Spleen (tissue), 11 donors: ENCODE results near the gene CRYBG1. TPM values are rescaled to one million over a fixed set of nuclear protein-coding genes. Genes with fewer than 3 reads are reported as not detected.

Experiments
- DNase-seq: peaks from one replicate; pipeline ENCODE4 v3.0.0-alpha.2; 2020
- H3K27ac ChIP-seq, 8 donors: fragments of 200-600 bp; sonication (generic) in 7 of 8; 1 replicate in 4 of 8; 2 replicates in 4 of 8; pipeline versions ENCODE4 v1.5.0 to v1.8.0; 2016 to 2021; ENCODE audit warnings: inconsistent platforms in 4 of 8, mild to moderate bottlenecking in 4 of 8, moderate library complexity in 1 of 8
- H3K27me3 ChIP-seq, 7 donors: fragments of 200-600 bp; sonication (generic) in 6 of 7; replicated peaks in 1 of 7; 1 replicate in 4 of 7; 2 replicates in 3 of 7; pipeline versions ENCODE4 v1.5.0 to v1.8.0; 2016 to 2021; ENCODE audit warnings: inconsistent platforms in 3 of 7, mild to moderate bottlenecking in 1 of 7
- H3K36me3 ChIP-seq, 6 donors: fragments of 200-600 bp; sonication (generic) in 5 of 6; 1 replicate in 4 of 6; 2 replicates in 2 of 6; pipeline versions ENCODE4 v1.5.0 to v1.8.0; 2016 to 2021; ENCODE audit warnings: inconsistent platforms in 2 of 6
- H3K4me1 ChIP-seq, 6 donors: fragments of 200-600 bp; sonication (generic) in 5 of 6; 1 replicate in 3 of 6; 2 replicates in 3 of 6; pipeline versions ENCODE4 v1.5.0 to v1.8.0; 2016 to 2021; ENCODE audit warnings: inconsistent platforms in 3 of 6
- H3K4me3 ChIP-seq, 8 donors: fragments of 200-600 bp; sonication (generic) in 7 of 8; 1 replicate in 4 of 8; 2 replicates in 4 of 8; pipeline versions ENCODE4 v1.5.0 to v1.8.0; 2016 to 2021; ENCODE audit warnings: inconsistent platforms in 4 of 8, mild to moderate bottlenecking in 4 of 8, moderate library complexity in 2 of 8
- H3K9me3 ChIP-seq, 8 donors: fragments of 200-600 bp; sonication (generic) in 7 of 8; 1 replicate in 4 of 8; 2 replicates in 4 of 8; pipeline versions ENCODE4 v1.5.0 to v1.8.0; 2016 to 2021; ENCODE audit warnings: inconsistent platforms in 4 of 8
- POLR2A ChIP-seq, 3 donors: fragments of 450-650 bp; IDR thresholded peaks; one replicate each; pipeline ENCODE4 v1.5.1; 2017; ENCODE audit warnings: antibody characterized with exemption in 3 of 3, mild to moderate bottlenecking in 1 of 3
- POLR2AphosphoS5 ChIP-seq, 3 donors: sonication (generic); formaldehyde crosslinking; IDR thresholded peaks; one replicate each; pipeline ENCODE4 v1.5.1; 2017; ENCODE audit warnings: antibody characterized with exemption in 3 of 3
- WGBS, 5 donors: extraction: QIAGEN DNeasy Blood & Tissue Kit in 3 of 5; methylation state at CpG; one replicate each; pipeline versions ENCODE4 v1.1.5 to v1.1.7; 2013 to 2018; 5-methylcytosine and 5-hydroxymethylcytosine counted together
- intact Hi-C: fragments of 100-400 bp; cut with DNase I; formaldehyde crosslinking; loops from one replicate; pipeline ENCODE4 v1.15.0; 2023; ENCODE audit warnings: low total_unique reads
- polyA plus RNA-seq, 3 donors: library from polyadenylated mRNA; stranded (reverse); fragments of 200-250 nt; gene quantifications; one replicate each; pipeline ENCODE4 v1.2.1, GENCODE V29; 2013
- total RNA-seq, 7 donors: library from RNA; depleted of rRNA in 3 of 7; stranded (reverse); fragments of >200 nt in 3 of 7; fragmentation: NEBNext Ultra II Directional in 4 of 7; extraction: Animal tissue kit (Norgen Biotek cat#: 25700) in 4 of 7; gene quantifications; one replicate each; pipeline versions ENCODE4 v1.1.0 to v1.2.1, GENCODE V29; 2016 to 2021
- TF ChIP-seq, protein P1 (sequence below), 11 experiments: fragments of 200-600 bp in 7 of 11; fragments of 450-650 bp in 4 of 11; sonication (generic) in 4 of 11; IDR thresholded peaks in 8 of 11; conservative IDR thresholded peaks in 3 of 11; 1 replicate in 7 of 11; 2 replicates in 4 of 11; pipeline versions ENCODE4 v1.4.0 to v1.8.0; 2016 to 2021; ENCODE audit warnings: antibody characterized with exemption in 11 of 11, inconsistent platforms in 4 of 11, mild to moderate bottlenecking in 1 of 11
- donor health status: healthy with polysubstance abuse.
- donor health status: DM: no; HTN: no; CAD: no; lungs with moderate emphysema.
- donor health status: DM: no; HTN: no; CAD: no.
- donor health status: Bipolar disorder and iron deficiency.
- donor health status: healthy.
- donor health status: DM: no; HTN: no; CAD: no.
- donor health status: DM: yes; HTN: yes; CAD: no.

CRYBG1 gene
- total and polyA plus RNA-seq, 10 donors, result 5.6 to 39.1 (median 28.1) TPM

DNA sequence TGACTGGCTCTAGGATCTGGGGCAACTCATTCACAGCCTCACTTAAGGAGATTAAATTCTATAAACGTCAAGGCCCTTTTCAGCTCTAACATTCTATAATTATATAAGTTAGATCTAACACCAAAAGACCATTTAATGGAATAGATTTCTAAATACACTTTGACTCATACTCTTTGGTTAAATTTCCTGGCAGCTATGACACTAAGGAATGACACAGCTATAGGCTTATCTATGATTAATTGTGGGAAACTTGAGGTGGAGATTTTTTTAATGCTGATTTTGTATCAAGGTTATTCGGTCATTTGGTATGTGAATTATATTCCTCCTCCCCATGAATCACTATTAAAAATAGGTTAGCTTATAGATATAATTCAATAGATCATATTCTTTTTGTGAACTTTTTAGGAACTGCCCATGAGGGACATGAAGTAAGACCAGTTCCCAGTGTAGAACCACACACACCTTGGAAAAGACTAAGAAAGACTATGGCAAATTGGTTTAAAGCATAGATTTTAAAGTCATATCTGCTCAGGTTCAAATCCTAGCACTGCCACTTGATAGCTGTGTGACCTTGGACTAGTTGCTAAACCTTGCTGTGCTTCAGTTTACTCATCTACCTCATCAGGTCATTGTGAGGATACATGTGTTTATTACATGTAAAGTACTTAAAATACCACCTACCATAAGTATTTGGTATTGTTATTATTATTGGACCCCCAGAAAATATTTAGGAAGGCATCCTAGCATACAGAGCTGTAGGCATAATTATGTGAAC lies 116.0 kb downstream of the CRYBG1 start:
- Histone ChIP-seq H3K9me3 (no peaks in the 10 kb centered on the region), H3K27ac (peak overlapping the region in 2 of 8 donors; percentile 32 to 39), H3K27me3 (no peaks in the 10 kb centered on the region), H3K36me3 (no peaks in the 10 kb centered on the region), H3K4me1 (peaks cover 0 to 13% (median 8%) of the 10 kb centered on the region in 6 donors), H3K4me3 (no peak overlapping the region)
- intact Hi-C loops, result no loop called here
- 80 to 87% (median 83%) methylated on average over 2 of the region's 2 CpGs for WGBS, 5 donors
- TF ChIP-seq POLR2A (IDR thresholded peaks at IDR 0.05) (no peak), POLR2AphosphoS5 (IDR thresholded peaks at IDR 0.05) (no peak)
- TF ChIP-seq, protein P1, sequence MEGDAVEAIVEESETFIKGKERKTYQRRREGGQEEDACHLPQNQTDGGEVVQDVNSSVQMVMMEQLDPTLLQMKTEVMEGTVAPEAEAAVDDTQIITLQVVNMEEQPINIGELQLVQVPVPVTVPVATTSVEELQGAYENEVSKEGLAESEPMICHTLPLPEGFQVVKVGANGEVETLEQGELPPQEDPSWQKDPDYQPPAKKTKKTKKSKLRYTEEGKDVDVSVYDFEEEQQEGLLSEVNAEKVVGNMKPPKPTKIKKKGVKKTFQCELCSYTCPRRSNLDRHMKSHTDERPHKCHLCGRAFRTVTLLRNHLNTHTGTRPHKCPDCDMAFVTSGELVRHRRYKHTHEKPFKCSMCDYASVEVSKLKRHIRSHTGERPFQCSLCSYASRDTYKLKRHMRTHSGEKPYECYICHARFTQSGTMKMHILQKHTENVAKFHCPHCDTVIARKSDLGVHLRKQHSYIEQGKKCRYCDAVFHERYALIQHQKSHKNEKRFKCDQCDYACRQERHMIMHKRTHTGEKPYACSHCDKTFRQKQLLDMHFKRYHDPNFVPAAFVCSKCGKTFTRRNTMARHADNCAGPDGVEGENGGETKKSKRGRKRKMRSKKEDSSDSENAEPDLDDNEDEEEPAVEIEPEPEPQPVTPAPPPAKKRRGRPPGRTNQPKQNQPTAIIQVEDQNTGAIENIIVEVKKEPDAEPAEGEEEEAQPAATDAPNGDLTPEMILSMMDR (IDR thresholded peaks at IDR 0.05 in 8 of 11, conservative IDR thresholded peaks at IDR 0.05 in 3 of 11), result no peak
- no peak for DNase-seq

DNA sequence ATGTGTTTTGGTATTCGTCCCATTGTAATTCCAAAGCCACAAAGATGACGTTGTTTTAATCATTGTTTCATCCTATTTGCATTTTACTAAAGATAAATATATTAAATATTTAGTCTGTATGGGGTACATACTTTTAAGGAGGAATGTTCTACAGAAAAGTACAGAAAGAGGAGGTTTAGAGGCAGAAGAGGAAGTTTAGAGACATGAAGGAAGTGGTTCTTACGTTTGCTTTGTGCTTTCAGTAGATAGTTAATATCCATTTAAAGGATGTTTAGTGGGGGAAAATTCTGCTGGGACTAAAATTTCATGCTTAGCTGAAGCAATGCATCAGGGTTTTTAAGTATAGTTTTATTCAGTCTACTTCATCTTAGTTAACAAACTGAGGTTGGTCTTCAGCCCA lies 116.6 kb downstream of the CRYBG1 start:
- intact Hi-C loops, result no loop called here
- no peak for DNase-seq
- no peaks in the 10 kb centered on the region for H3K36me3 ChIP-seq
- no peak for TF ChIP-seq POLR2AphosphoS5 (IDR thresholded peaks at IDR 0.05)
- TF ChIP-seq, protein P1 (IDR thresholded peaks at IDR 0.05 in 8 of 11, conservative IDR thresholded peaks at IDR 0.05 in 3 of 11), result no peak
- no peak for TF ChIP-seq POLR2A (IDR thresholded peaks at IDR 0.05)
- H3K9me3 ChIP-seq, result no peaks in the 10 kb centered on the region
- H3K27ac ChIP-seq, result peak overlapping the region in 3 of 8 donors; percentile 32 to 39 (median 36)
- 19 to 45% (median 24%) methylated on average over 3 of the region's 3 CpGs for WGBS, 5 donors
- H3K27me3 ChIP-seq, result no peaks in the 10 kb centered on the region
- peaks cover 0 to 13% (median 8%) of the 10 kb centered on the region in 6 donors for H3K4me1 ChIP-seq
- H3K4me3 ChIP-seq, result no peak overlapping the region

DNA sequence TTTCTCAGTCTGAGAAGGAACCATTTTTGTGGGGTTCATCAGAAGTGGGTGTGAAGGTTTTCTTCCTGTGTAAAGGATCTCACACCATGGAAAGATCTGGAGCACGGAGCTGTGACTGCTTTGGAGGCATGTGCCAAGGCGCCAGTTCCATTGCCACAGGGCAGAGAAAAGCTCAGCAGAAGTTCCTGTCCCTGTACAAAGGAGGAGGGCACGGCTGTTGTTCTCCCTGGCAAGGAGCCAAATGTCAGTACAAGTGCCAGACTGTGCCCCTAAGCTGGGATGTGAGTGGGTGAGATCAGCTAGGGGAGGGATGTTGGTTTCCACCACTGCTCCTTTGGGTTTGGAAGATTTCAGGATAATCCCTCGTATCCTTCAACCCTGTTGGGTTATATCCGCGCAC lies 117.3 kb downstream of the CRYBG1 start:
- Histone ChIP-seq H3K36me3 (no peaks in the 10 kb centered on the region), H3K27ac (peak overlapping the region in 3 of 8 donors; percentile 32 to 39 (median 36)), H3K9me3 (no peaks in the 10 kb centered on the region), H3K4me3 (no peak overlapping the region), H3K4me1 (peaks cover 0 to 13% (median 8%) of the 10 kb centered on the region in 6 donors), H3K27me3 (no peaks in the 10 kb centered on the region)
- intact Hi-C loops, result no loop called here
- DNase-seq, result no peak
- TF ChIP-seq POLR2AphosphoS5 (IDR thresholded peaks at IDR 0.05), result no peak
- TF ChIP-seq, protein P1 (IDR thresholded peaks at IDR 0.05 in 8 of 11, conservative IDR thresholded peaks at IDR 0.05 in 3 of 11), result no peak
- no peak for TF ChIP-seq POLR2A (IDR thresholded peaks at IDR 0.05)
- 54 to 61% (median 56%) methylated on average over 6 of the region's 6 CpGs for WGBS, 5 donors

DNA sequence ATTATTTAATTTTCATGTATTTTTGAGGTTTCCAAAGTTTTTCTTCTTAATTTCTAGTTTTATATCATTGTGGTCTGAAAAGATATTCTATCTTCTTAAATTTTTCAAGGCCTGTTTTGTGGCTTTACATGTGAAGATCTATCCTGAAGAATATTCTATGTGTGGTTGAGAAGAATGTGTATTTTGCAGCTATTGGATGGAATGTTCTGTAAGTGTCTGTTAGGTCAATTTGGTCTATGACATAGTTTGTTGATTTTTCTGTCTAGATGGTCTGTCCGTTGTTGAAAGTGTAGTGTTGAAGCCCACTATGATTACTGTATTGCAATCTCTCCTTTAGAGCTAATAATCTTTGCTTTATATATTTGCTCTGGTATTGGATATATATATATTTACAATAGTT lies 125.7 kb downstream of the CRYBG1 start:
- Histone ChIP-seq H3K4me3 (no peak overlapping the region), H3K4me1 (no peaks in the 10 kb centered on the region), H3K27me3 (no peaks in the 10 kb centered on the region), H3K36me3 (no peaks in the 10 kb centered on the region), H3K27ac (no peak overlapping the region), H3K9me3 (no peaks in the 10 kb centered on the region)
- no peak for DNase-seq
- intact Hi-C loops, result no loop called here
- TF ChIP-seq, protein P1 (IDR thresholded peaks at IDR 0.05 in 8 of 11, conservative IDR thresholded peaks at IDR 0.05 in 3 of 11), result no peak
- TF ChIP-seq POLR2AphosphoS5 (IDR thresholded peaks at IDR 0.05) (no peak), POLR2A (IDR thresholded peaks at IDR 0.05) (no peak)
- 92 to 100% (median 95%) methylated on average over 1 of the region's 1 CpG for WGBS, 5 donors
